ENCODE results near the gene NALCN.

Gene NALCN

DNA sequence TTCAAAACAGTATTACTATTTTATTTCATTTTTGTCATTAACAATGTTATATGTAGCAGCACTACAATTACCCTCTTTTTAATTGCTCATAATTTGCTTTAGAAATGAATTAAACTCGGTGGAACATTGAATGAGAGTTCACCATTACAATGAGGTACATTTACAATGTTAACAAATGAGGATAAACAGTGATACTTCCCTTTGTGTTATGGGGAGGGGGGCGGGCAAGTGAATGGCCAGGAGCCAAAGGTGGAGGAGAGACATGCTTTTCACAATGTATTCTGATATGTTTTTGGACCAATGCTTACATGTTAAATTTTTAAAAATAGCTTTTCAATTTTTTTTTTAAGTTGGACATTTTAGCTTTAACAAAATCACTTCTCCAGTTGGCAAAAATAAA is 34.2 kb downstream of the NALCN start:
- H3K27ac ChIP-seq (ENCODE audit: low read length), result no peak overlapping the region
- TF ChIP-seq, protein P1, sequence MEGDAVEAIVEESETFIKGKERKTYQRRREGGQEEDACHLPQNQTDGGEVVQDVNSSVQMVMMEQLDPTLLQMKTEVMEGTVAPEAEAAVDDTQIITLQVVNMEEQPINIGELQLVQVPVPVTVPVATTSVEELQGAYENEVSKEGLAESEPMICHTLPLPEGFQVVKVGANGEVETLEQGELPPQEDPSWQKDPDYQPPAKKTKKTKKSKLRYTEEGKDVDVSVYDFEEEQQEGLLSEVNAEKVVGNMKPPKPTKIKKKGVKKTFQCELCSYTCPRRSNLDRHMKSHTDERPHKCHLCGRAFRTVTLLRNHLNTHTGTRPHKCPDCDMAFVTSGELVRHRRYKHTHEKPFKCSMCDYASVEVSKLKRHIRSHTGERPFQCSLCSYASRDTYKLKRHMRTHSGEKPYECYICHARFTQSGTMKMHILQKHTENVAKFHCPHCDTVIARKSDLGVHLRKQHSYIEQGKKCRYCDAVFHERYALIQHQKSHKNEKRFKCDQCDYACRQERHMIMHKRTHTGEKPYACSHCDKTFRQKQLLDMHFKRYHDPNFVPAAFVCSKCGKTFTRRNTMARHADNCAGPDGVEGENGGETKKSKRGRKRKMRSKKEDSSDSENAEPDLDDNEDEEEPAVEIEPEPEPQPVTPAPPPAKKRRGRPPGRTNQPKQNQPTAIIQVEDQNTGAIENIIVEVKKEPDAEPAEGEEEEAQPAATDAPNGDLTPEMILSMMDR (IDR thresholded peaks at IDR 0.05; ENCODE audit: low read depth, low read length), result no peak
- no peak for TF ChIP-seq EZH2phosphoT487 (IDR thresholded peaks at IDR 0.05; ENCODE audit: low read depth)
- no peak overlapping the region for H2AFZ ChIP-seq (ENCODE audit: low read depth, low read length)
- H3K4me2 ChIP-seq (ENCODE audit: low read length), result no peak overlapping the region
- no peak overlapping the region for H3K4me3 ChIP-seq (ENCODE audit: low read length)
- H3K27me3 ChIP-seq (ENCODE audit: low read depth, low read length), result no peaks in the 10 kb centered on the region
- no peak overlapping the region for H3K9ac ChIP-seq (ENCODE audit: low read length)
- H4K20me1 ChIP-seq (ENCODE audit: insufficient read depth, low read length), result no peaks in the 10 kb centered on the region
- no peaks in the 10 kb centered on the region for H3K36me3 ChIP-seq (replicated peaks; ENCODE audit: low read depth, low read length)
- H3K79me2 ChIP-seq (ENCODE audit: low read length), result no peaks in the 10 kb centered on the region
- H3K9me3 ChIP-seq (ENCODE audit: insufficient read depth, low read length), result no peaks in the 10 kb centered on the region
- no peaks in the 10 kb centered on the region for H3K4me1 ChIP-seq (ENCODE audit: low read length)

DNA sequence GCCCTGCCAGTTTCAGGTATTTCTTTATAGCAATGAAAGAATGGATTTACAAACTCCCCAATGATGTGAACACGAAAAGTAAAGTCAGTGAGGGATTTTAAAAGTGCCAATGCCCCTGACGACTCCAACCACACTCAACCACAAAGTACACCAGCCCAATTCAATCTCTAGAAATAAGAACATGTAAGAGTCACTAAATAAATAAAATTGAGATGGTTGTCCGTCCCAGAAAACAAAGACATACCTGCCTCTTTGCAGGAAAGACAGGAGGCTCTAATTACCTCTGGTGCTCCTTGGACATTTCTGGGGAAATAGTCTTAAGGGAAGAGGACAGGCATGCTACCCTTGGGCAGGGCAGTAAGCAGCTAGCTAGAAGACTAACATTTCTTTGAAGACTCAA is 55.8 kb downstream of the NALCN start:
- Histone ChIP-seq H3K27me3 (ENCODE audit: low read depth, low read length) (no peaks in the 10 kb centered on the region), H3K36me3 (replicated peaks; ENCODE audit: low read depth, low read length) (no peaks in the 10 kb centered on the region), H3K4me2 (ENCODE audit: low read length) (no peak overlapping the region), H3K4me1 (ENCODE audit: low read length) (peaks cover 4% of the 10 kb centered on the region; the same call in 1 of the 2 replicates), H3K27ac (ENCODE audit: low read length) (no peak overlapping the region), H4K20me1 (ENCODE audit: insufficient read depth, low read length) (no peaks in the 10 kb centered on the region), H3K79me2 (ENCODE audit: low read length) (no peaks in the 10 kb centered on the region), H2AFZ (ENCODE audit: low read depth, low read length) (no peak overlapping the region), H3K9me3 (ENCODE audit: insufficient read depth, low read length) (no peaks in the 10 kb centered on the region), H3K4me3 (ENCODE audit: low read length) (no peak overlapping the region), H3K9ac (ENCODE audit: low read length) (no peak overlapping the region)
- TF ChIP-seq, protein P1 (IDR thresholded peaks at IDR 0.05; ENCODE audit: low read depth, low read length), result no peak
- no peak for TF ChIP-seq EZH2phosphoT487 (IDR thresholded peaks at IDR 0.05; ENCODE audit: low read depth)

DNA sequence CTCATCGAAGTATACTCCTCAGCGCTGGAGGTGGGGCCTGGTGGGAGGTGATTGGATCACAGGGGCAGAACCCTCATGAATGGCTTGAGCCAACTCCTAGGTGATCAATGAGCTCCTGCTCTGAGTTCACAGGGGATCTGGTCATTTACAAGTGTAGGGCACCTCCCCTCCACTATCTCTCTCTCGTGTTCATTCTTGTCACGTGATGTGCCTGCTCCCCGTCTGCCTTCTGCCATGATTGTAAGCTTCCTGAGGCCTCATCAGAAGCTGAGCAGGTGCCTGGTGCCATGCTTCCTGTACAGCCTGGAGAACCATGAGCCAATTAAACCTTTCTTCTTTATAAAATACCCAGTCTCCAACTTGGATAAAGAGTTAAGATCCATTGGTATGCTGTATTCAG is 61.4 kb downstream of the NALCN start:
- H3K36me3 ChIP-seq (replicated peaks; ENCODE audit: low read depth, low read length), result no peaks in the 10 kb centered on the region
- H3K4me2 ChIP-seq (ENCODE audit: low read length), result no peak overlapping the region
- TF ChIP-seq, protein P1 (IDR thresholded peaks at IDR 0.05; ENCODE audit: low read depth, low read length), result no peak
- TF ChIP-seq EZH2phosphoT487 (IDR thresholded peaks at IDR 0.05; ENCODE audit: low read depth), result no peak
- no peaks in the 10 kb centered on the region for H3K27me3 ChIP-seq (ENCODE audit: low read depth, low read length)
- no peak overlapping the region for H3K27ac ChIP-seq (ENCODE audit: low read length)
- H2AFZ ChIP-seq (ENCODE audit: low read depth, low read length), result no peak overlapping the region
- H3K9ac ChIP-seq (ENCODE audit: low read length), result no peak overlapping the region
- peaks cover 4% of the 10 kb centered on the region; the same call in 1 of the 2 replicates for H3K4me1 ChIP-seq (ENCODE audit: low read length)
- H4K20me1 ChIP-seq (ENCODE audit: insufficient read depth, low read length), result no peaks in the 10 kb centered on the region
- no peaks in the 10 kb centered on the region for H3K9me3 ChIP-seq (ENCODE audit: insufficient read depth, low read length)
- H3K79me2 ChIP-seq (ENCODE audit: low read length), result no peaks in the 10 kb centered on the region
- H3K4me3 ChIP-seq (ENCODE audit: low read length), result no peak overlapping the region

DNA sequence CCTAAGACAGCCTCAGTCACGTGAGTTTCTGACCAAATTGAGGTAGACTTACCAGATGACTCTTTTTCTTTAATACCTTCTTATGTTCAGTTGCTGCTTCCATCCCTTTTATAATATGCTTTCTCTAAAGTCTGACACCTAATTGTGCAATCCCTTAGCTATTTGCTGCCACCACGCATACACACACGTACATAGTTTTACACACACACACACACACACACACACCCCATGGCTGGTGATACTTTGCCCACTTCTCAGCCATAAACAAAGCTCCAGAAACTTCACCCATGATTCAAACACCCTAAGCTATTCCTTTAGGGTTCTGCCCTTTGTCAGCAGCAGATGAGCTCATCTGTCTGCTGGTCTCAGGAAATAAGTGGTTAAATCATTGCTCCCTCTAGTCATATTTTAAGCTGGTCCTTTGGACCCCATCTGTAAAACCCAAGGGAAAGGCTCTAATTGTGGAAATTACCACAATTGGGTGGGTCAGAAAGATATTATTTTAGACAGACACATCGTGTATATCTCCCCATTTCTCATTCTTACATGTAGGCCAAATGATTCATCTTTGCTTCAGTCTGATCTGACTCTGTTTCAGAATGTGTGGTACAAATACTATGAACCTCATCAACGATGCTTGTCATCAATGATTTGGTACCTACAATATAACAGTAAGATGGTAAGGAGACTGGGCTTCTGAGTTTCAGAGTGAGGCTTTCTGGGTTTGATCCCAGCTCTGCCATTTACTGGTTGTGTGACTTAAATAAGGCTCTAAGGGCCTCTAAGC is 69.2 kb downstream of the NALCN start:
- H2AFZ ChIP-seq (ENCODE audit: low read depth, low read length), result no peak overlapping the region
- no peaks in the 10 kb centered on the region for H3K9me3 ChIP-seq (ENCODE audit: insufficient read depth, low read length)
- no peaks in the 10 kb centered on the region for H3K27me3 ChIP-seq (ENCODE audit: low read depth, low read length)
- no peaks in the 10 kb centered on the region for H3K79me2 ChIP-seq (ENCODE audit: low read length)
- no peak overlapping the region for H3K4me2 ChIP-seq (ENCODE audit: low read length)
- H3K27ac ChIP-seq (ENCODE audit: low read length), result no peak overlapping the region
- no peak overlapping the region for H3K9ac ChIP-seq (ENCODE audit: low read length)
- H3K36me3 ChIP-seq (replicated peaks; ENCODE audit: low read depth, low read length), result no peaks in the 10 kb centered on the region
- no peaks in the 10 kb centered on the region for H3K4me1 ChIP-seq (ENCODE audit: low read length)
- H4K20me1 ChIP-seq (ENCODE audit: insufficient read depth, low read length), result no peaks in the 10 kb centered on the region
- no peak overlapping the region for H3K4me3 ChIP-seq (ENCODE audit: low read length)
- no peak for TF ChIP-seq EZH2phosphoT487 (IDR thresholded peaks at IDR 0.05; ENCODE audit: low read depth)
- TF ChIP-seq, protein P1 (IDR thresholded peaks at IDR 0.05; ENCODE audit: low read depth, low read length), result no peak

All from OCI-LY3 (cell line).